SU-DHL-6 (cell line): ENCODE data around the gene RETREG1.

Experiments used
- EZH2phosphoT487 ChIP-seq: fragments of 200-600 bp; sonication (generic), shearing (Covaris generic); conservative IDR thresholded peaks from 2 replicates; pipeline ENCODE4 v1.6.1; 2018; ENCODE audit warnings: mild to moderate bottlenecking, antibody characterized with exemption, low read length, moderate library complexity, mixed read lengths
- TF ChIP-seq, protein P1 (sequence below): fragments of 200-600 bp; sonication (generic); IDR thresholded peaks from one replicate; pipeline ENCODE4 v1.5.1; 2017; ENCODE audit warnings: antibody characterized with exemption, mild to moderate bottlenecking, low read length, moderate library complexity; ENCODE audit not compliant: insufficient read depth, poor library complexity, severe bottlenecking

- TF ChIP-seq, protein P1, sequence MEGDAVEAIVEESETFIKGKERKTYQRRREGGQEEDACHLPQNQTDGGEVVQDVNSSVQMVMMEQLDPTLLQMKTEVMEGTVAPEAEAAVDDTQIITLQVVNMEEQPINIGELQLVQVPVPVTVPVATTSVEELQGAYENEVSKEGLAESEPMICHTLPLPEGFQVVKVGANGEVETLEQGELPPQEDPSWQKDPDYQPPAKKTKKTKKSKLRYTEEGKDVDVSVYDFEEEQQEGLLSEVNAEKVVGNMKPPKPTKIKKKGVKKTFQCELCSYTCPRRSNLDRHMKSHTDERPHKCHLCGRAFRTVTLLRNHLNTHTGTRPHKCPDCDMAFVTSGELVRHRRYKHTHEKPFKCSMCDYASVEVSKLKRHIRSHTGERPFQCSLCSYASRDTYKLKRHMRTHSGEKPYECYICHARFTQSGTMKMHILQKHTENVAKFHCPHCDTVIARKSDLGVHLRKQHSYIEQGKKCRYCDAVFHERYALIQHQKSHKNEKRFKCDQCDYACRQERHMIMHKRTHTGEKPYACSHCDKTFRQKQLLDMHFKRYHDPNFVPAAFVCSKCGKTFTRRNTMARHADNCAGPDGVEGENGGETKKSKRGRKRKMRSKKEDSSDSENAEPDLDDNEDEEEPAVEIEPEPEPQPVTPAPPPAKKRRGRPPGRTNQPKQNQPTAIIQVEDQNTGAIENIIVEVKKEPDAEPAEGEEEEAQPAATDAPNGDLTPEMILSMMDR = no peak
- no peak for TF ChIP-seq EZH2phosphoT487
These were observed 2.3 kb upstream of the RETREG1 start for GRCh38 chr5:16619136-16619535.
